Measurements from ENCODE around the gene CCDC192.

Gene CCDC192

DNA sequence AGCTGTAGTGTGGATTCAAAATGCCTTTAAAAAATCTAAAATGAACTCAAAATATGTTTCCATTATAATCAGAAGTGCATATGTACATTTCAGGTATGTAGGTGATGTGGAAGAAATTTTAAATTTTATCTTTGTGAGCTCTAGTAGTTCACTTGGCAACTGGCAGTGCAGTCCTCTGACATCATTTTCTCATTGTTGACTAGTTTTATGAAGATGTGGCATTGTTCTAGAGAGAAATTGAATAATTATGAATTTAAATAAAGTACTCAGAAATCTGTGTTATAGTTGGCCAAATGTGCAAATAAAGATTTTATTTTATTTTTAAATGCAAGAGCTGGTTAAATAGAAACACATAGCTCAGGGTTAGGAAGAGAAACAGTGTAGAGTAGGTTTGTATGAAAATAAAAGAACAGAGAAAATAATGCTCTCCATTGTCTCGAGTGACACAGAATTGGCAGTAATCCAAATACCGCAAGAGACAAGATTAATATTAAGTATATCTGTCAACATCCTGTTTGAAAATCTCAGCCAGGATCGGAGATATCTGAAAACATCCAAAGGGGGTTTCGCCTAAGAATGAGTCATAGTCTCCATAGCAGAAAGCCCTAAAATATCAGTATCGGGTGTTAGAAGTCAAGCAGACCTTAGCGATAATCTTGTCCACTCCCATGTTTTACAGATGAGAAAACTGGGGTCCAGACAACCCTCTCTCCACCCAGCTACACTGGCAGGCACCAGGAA is 189.4 kb downstream of the CCDC192 start:
- no peak for DNase-seq

DNA sequence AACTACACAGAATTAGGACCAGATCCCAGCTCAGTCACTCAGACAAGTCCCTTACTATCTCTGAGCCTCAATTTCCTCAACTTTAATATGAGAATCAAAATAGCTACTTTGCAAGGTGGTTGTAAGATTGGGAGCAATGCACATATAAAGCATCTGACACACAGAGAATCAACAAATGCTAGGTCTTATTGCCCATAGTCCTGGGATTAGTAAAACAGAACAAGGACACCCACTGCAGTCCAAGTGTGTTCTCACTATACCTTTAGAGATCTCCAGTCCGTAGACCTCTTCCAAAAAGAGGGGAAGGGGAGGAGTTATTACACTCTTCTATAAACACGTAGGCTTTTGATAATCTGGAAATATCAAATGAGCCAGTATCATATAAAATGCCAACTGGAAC is 190.0 kb downstream of the CCDC192 start:
- DNase-seq: no peak

DNA sequence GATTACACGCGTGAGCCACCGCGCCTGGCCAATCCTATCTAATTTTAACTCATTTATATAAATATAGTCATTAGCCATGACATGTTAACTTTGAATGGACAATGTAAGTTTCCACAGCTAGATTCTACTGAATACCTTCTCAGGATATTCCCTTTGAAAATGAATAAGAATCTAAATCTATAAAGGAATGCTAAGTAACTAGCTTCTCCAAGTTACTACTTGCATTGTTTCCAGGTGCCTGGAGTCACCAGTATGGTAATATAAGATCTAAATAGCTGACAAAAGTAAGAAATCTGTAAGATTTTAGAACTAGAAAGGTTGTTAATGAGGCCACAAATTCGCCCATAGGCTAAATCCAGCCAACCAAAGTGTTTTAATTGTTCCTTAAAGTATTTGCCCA is 191.3 kb downstream of the CCDC192 start:
- no peak for DNase-seq

DNA sequence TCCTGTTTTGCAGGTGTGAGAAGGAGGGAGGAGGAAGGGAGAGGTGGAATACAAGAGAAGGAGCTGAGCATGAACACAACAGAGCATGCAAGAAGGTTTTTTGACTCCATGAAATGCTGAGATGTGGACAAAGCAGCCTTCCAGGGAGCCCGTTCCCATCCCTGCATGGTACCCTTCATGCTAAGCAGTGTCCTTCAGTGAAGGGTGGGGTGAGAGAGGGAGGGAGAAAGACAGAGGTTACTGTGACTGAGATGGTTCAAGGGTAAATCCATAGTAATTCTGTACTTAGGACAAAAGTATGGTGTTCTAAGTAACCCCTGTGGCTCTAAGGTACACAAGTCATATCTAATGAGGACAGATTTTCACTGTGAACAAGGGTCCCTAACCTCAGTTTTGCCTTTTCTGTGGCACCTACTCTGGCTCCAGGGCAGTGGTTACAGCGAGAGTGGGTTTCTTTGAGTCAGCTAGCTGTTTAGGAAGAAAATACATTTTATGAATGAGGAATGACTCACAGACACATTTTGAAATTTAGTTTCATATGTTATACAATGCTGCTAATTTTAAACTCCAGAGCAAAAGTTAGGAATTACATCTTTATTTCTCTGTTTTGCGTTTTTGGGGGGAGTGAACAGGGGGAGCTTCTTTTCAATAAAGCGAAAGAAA is 195.5 kb downstream of the CCDC192 start:
- no peak for DNase-seq

DNA sequence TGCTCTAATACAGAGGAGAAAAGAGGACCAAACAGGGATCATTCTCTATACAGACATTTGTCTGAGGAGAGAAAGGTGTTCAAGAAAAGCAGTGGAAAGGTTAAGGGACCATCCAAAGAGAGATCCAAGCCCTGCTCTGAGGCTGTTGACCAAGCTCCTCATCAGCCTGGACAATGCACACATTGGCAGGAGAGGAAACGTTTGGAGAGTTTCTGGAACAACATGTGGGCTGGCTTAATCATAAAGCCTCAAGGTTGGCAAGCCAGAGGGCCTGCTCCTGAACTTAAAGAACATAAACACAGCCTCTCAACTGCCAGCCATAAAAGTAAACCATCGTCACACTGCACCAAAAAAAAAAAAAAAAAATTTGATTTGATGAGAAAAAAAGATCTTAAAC is 196.0 kb downstream of the CCDC192 start:
- DNase-seq: no peak

DNA sequence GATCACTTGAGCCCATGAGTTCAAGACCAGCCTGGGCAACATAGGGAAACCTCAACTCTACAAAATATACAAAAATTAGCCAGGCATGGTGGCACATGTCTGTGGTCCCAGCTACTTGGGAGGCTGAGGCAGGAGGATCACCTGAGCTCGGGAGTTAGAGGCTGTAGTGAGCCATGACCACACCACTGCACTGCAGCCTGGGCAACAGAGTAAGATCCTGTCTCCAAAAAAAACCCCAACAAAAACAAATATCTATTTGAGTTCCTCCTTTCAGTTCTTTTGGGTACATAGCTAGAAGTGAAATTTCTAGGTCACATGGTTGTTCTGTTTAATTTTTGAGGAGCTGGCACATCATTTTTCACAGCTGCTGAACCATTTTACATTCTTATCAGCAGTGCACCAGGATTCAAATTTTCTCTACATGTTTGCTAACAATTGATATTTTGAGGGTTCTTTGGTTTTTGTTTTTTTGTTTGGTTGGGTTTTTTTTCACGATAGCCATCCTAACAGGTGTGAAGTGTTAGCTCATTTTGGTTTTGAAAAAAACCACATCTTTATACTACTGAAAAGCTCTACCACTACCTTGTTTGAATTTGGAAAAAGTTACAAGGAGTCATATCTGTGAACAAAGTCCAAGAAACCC is 203.5 kb downstream of the CCDC192 start:
- no peak for DNase-seq

DNA sequence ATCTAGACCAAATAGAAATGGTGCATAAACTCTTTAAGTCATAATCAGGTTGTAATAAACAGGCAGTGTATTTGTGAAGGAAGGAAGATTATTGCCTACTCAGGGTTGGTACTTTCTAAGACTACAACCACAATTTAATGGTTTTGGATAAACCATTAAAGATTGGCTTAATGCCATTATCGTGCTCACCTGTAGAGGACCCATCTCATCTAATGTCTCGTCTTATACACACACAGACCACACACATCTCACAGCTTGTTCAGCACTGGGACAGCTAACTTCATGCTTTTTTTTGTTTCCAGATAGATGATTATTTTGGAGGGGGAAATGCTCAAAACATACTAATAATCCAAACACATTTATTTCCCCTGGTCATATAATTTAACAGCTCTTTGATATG is 204.7 kb downstream of the CCDC192 start:
- DNase-seq: no peak

DNA sequence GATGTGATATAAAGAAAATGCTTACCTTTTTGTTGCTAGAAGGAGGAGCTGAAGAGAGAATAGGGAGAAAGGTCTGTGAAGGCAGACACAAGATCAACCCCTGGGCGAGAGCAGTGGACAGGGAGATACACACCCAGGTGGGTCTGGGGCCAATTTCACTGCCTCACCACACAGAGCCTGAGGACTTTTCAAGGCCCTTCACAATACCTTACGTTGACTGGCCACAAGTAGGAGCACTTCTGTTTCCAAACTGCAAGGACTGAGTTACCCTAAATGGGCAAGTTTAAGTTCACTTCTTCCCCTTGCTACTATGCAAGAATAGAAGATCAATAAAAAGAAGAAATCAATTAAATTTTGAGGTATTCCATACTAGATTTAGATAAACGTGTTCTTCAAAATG is 205.9 kb downstream of the CCDC192 start:
- peak; percentile 35 for DNase-seq

DNA sequence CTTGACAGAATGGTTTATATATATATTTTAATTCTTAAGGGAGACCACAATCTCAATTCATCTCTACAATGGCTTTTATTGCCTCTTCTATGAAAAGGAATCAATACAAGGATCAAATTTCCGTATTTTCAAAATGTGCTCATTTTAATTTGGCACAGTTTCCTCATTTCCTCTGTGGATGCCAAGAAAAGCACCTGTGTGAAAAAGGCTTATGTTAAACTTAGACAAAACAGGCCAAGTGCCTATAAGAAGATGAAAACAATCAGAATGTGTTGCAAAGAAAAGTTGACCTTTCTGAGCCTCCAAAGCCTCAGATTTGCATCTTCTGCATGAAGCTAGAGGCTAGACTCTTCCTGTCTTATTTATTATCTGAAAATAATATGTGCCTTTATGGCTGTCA is 206.6 kb downstream of the CCDC192 start:
- peak; percentile 39 for DNase-seq

DNA sequence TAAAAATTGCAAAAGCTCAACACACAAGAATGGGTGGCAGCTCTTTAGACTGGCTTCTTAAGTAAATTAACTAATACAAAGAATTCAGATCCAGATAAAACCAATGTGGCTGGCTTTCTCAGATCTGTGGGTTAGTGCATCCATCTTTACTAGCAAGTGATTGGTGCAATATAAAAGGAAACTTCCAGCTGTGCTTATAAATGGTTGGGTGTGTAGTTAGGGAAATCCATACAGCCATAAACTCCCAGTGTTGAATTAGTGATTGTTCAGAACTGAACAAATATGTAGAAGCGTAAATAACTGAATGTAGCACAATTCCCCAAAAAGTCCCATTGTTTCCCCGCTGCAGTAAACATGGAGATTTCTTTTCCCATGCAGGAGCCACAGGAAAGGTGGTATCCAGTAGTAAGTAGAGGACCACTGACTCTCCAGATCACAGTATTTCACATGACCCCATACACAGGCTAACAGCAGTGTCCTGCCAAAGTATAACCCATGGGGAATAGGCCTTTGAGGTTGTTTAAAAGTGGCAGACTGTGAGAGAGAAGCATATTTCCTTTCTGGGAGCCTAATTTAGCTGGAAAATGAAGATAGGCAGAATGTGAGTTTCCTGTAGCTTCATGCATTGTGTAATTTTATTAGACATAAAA is 207.2 kb downstream of the CCDC192 start:
- DNase-seq: no peak

DNA sequence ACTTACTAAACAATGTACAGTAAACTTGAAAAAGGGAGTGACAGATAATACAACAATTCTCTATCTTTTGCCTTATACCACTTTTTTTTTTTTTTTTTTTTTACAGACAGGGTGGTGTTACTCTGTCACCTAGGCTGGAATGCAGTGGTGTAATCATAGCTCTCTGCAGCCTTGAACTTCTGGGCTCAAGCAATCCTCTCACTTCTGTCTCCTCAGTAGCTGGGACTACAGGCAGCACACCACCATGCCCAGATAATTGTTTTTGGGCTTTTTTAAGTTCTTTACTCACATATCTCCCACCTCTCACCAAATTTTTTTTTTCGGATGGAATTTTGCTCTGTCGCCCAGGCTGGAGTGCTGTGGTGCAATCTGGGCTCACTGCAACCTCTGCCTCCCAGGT is 208.4 kb downstream of the CCDC192 start:
- no peak for DNase-seq

DNA sequence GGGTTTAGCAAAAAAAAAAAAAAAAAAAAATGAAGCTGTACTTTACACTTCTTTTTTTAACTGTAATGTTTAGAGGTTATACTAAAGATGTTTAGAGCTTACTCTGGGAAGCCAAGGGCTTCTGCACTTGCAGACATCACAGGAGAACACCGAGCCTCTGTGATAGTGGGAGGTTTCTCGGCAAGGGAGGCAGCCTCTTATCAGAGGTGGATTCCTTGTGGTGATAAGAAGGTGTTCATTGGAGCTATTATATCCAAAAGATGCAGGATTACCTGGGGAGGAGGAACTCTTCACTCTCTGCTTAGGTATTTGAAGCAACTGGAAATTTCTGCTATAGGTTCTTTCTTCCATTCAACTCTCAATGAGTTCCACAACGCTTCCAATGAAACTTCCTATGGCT is 209.2 kb downstream of the CCDC192 start:
- DNase-seq: no peak

DNA sequence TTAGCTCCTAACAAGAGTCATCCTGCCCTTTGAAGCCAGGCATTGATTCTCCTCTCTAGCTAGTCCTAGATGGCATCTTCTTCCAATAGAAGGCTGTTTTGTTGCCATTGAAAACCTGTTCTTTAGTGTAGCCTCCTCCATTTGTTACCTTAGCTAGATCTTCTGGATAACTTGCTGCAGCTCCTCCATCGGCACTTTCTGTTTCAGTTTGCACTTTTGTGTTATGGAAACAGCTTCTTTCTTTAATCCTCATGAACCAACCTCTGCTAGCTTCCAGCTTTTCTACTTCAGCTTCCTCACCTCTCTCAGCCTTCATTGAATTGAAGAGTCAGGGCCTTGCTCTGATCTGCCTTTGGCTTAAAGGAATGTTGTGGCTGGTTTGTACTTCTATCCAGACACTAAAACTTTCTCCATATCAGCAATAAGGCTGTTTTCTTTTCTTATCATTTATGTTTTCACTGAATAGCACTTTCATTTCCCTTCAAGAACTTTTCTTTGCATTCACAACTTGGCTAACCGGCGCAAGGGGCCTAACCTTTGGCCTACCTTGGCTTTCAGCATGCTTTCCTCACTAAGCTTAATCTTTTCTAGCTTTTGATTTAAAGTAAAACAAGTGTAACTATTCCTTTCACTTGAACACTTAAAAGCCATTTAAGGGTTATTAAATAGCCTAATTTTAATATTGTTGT is 213.8 kb downstream of the CCDC192 start:
- DNase-seq: no peak

DNA sequence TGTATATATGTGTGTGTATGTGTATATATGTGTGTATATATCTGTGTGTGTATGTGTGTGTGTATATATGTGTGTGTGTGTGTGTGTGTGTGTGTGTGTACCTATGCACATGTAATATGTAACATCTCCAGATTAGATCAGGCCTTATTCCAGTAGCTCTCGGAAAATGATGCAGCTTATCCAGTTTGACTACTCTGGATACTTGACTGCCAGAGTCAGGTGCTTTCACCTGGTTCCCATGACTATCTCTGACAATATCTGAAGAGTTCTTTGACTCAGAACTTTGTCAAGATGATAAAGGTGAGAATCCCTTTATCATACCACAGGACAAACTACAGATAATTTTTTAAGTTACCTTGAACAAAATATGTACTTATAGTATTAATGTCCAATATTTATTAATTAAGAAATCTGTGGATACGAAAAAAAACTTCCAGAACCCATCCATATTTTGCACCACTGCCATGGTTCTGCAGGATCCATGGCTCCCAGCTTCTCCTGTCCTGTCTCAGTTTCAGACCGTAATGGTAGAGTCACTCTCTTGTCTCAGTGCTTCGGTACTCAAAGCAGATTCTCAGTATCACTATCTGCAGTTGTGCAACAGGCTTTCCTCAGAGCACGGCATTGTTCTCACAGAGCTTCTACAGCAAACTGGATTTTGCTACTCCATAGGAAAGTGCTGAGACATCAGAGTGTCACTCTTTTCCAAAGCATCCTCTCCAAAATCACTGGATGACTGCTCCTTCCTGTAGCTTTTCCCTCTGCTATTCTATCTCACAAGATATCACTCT is 216.0 kb downstream of the CCDC192 start:
- DNase-seq: no peak

DNA sequence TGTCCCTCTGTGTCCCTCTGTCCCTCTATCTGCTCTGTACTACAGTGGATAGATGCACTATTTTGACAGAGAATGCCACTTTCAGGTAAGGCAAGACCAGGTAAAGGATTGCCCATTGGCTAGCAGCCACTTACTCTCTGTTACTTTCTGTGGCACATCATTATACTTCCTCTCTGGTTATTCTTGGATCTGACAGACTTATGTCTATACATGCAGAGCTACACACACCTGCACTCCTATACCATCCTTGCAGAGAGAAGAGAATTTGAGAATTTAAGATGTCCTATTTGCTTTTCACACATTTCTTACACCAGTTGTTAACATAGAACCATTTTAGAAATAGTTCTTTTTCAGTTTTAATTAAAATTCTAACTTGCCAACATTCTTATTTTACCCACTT is 216.6 kb downstream of the CCDC192 start:
- no peak for DNase-seq

DNA sequence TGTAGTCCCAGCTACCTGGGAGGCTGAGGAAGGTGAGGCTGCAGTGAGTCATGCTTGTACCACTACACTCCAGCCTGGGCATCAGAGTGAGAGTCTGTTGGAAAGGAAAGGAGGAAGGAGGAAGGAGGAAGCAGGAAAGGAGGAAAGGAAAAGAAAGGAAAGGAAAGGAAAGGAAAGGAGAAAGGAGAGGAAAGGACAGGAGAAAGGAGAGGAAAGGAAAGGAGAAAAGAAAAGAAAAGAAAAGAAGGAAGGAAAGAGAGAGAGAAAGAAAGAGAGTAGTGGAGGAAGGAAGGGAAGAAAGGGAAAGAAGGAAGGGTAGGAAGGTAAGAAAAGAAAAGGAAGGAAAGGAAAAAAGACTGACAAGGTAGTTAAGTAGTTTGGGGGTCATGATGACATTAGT is 217.7 kb downstream of the CCDC192 start:
- no peak for DNase-seq

DNA sequence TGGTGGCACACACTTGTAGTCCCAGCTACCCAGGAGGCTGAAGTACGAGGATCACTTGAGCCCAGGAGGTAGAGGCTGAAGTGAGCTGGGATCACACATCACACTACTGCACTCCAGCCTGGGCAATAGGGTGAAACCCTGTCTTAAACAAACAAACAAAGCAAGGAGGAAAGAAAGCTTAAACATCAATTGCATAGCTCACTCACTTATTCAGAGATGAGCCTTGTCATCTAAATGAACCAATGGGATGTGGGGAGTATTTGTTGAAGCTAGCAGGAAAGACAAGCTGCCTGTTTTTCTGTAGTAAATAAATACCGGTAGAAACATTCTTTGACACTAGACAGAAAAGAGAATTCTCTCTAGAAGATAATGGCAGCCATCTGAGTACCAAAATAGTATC is 219.4 kb downstream of the CCDC192 start:
- DNase-seq: no peak

DNA sequence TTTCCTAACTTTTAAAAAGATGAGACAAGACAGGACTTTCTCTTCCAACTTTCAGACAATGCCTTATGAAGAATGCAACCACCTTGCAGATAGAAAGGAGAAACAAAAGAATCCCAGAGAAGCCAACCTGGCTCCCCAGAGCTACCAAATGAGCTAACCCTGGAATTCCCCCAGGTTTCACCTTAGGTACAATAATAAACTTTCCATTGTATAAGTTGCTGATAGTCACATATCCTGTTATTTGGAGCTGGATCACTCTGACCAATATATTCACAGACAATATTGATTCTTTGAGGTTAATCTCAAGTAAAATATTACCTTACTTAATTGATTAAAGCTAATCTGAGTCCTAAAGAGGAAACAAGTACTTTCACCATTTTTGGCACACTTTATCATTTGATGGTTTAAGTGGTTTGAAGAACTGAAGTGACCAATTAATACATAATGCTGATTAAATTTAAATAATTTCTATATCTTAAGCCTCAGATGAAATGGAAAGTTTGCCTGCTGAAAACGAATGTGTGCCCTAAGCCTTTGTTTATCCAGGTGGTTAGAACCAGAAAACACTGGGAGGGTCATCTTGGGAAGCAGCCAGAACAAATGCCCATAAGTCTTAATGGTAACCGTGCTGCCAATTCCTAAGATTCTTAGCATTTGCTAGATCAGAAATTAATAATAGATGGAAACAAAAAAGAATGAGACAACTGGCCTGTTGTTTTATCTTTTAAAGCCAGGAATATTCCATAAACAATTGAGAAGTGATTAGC is 220.8 kb downstream of the CCDC192 start:
- DNase-seq: no peak

DNA sequence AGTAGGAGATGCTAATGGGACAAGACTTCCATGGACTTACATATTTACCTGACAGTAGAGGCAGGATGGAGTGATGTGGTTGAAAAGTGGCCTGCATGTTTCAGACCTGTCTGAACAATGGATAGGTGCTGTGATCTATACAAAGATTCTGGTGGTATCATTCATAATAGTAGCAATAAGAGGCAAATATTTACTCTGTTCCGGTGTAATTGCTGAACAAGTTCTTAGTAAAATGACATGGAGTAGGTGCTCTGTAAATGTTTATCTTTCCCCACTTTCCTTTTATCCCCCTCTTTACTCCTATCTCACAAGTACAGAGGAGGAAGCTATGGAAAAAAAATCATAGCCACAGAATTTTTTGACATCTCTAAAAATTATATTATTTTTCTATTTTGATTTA is 221.4 kb downstream of the CCDC192 start:
- DNase-seq: no peak

DNA sequence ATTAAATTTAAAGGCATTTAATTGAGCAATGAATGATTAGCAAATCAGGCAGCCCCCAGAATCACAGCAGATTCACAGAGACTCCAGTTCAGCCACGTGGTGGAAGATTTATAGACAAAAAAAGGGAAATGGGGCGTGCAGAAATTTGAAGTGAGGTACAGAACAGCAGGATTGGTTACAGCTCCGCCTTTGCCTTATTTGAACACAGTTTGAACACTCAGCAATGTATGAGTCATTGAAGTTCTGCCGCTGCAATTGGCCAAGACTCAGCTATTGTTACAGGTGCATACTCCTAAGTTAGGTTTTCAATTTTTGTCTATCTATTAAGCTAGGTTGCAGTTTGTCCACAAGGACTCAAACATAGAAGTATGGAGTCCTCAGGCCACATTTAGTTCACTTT is 222.7 kb downstream of the CCDC192 start:
- peak; percentile 9 for DNase-seq

DNA sequence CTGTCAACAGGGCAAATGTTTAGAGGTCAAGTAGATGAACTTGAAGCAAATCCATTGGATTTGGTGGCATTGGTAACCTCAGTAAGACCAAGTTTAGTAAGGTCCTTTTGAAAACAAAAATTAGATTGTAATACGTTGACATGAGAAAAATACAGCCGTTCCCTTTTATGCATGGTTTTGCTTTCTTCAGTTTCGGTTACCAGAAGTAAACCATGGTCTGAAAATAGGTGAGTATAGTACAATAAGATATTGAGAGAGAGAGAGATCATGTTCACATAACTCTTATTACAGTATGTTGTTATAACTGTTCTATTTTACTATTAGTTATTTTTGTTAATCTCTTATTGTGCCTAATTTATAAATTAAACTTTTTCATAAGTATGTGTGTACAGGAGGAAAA is 223.8 kb downstream of the CCDC192 start:
- no peak for DNase-seq

DNA sequence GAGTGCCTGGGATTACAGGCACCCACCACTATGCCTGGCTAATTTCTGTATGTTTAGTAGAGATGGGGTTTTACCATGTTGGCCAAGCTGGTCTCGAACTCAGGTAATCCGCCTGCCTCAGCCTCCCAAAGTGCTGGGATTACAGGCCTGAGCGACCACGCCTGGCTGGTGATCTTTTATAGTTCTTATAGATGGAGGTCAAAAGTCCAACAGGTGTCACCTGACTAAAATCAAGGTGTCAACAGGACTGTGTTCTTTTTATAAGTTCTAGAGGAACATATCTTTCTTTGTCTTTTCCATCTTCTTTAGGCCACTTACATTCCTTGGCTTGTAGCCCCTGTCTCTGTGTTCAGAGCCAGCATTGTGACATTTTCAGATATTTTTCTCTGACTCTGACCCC is 224.9 kb downstream of the CCDC192 start:
- DNase-seq: no peak
